Transverse colon (tissue), 3 donors: ENCODE measurements around the gene ALDOC.

Source experiments
- CTCF ChIP-seq, 5 experiments: fragments of 200-600 bp in 3 of 5; fragments of 450-650 bp in 2 of 5; sonication (generic) in 3 of 5; IDR thresholded peaks; 1 replicate in 2 of 5; 2 replicates in 3 of 5; pipeline ENCODE4 v1.5.1; 2016 to 2017; ENCODE audit warnings: antibody characterized with exemption in 5 of 5, inconsistent platforms in 3 of 5, mild to moderate bottlenecking in 2 of 5, moderate library complexity in 1 of 5
- POLR2A ChIP-seq: fragments of 450-650 bp; IDR thresholded peaks from one replicate; pipeline ENCODE4 v1.6.1; 2016; ENCODE audit warnings: antibody characterized with exemption, mild to moderate bottlenecking, moderate library complexity

GRCh38 chr17:28574526-28574925 is 2.2 kb downstream of the ALDOC start:
- no peak for TF ChIP-seq POLR2A
- no peak for TF ChIP-seq CTCF (IDR thresholded peaks at IDR 0.05)
